Measurements from ENCODE around the gene GM2A.

GM2A gene

GRCh38 chr5:151262532-151262931, 9.5 kb downstream of the GM2A start:
- TF ChIP-seq CTCF (IDR thresholded peaks at IDR 0.05; ENCODE audit: insufficient read depth, low read length, poor library complexity, severe bottlenecking), result no peak
- Histone ChIP-seq H3K4me3 (replicated peaks; ENCODE audit: low read depth, low read length) (no peak overlapping the region), H3K36me3 (ENCODE audit: control insufficient read depth, insufficient read depth, low read length) (peaks cover 21% of the 10 kb centered on the region), H3K27me3 (replicated peaks; ENCODE audit: control insufficient read depth, insufficient read depth, low read length) (no peaks in the 10 kb centered on the region)
- DNase-seq (ENCODE audit: extremely low read depth, insufficient read length), result no peak

DNA sequence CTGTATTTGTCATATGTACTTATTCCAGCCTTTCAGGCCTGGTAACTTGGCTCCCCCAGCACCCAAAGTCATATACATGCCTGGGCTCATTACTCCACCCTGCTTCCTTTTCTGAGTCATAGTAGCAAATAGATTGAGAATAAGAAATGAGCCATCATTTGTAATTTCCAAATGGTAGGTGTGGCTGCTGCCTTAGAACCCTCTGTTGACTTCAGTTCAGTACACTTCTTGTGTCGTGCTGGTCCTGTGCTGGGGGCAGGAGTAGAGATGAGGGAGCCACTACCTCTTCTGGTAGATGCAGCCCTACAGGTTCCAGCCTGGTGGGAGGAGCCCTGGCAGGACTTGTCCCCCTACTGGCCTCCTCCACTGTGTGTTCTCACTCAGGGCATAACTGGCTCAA, 11.1 kb downstream of the GM2A start:
- H3K36me3 ChIP-seq (ENCODE audit: control insufficient read depth, insufficient read depth, low read length), result peaks cover 24% of the 10 kb centered on the region
- DNase-seq (ENCODE audit: extremely low read depth, insufficient read length), result no peak
- H3K4me3 ChIP-seq (replicated peaks; ENCODE audit: low read depth, low read length), result no peak overlapping the region
- H3K27me3 ChIP-seq (replicated peaks; ENCODE audit: control insufficient read depth, insufficient read depth, low read length), result no peaks in the 10 kb centered on the region
- no peak for TF ChIP-seq CTCF (IDR thresholded peaks at IDR 0.05; ENCODE audit: insufficient read depth, low read length, poor library complexity, severe bottlenecking)

- no peak for TF ChIP-seq CTCF (IDR thresholded peaks at IDR 0.05; ENCODE audit: insufficient read depth, low read length, poor library complexity, severe bottlenecking)
- DNase-seq (ENCODE audit: extremely low read depth, insufficient read length), result no peak
- H3K27me3 ChIP-seq (replicated peaks; ENCODE audit: control insufficient read depth, insufficient read depth, low read length), result no peaks in the 10 kb centered on the region
- H3K36me3 ChIP-seq (ENCODE audit: control insufficient read depth, insufficient read depth, low read length), result peaks cover 16% of the 10 kb centered on the region
- no peak overlapping the region for H3K4me3 ChIP-seq (replicated peaks; ENCODE audit: low read depth, low read length)
Observed at GRCh38 chr5:151267491-151268260, 14.7 kb downstream of the GM2A start.

DNA sequence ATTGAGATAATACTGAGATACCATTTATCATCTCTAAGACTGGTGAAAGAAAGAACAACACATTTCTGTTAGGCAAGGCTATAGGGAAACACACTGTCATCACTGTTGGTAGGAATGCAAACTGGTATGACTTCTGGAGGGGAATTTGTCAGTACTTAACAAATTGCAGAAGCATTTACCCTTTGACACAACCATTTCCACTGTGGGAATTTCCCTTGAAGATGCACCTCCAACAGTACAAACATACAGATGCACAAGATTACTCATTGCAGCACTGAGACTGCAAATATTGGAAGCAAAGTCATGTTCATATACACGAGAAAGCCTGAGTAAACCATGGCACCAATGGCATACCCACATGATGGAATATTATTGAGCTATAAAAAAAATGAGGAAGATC, 17.6 kb downstream of the GM2A start:
- no peak overlapping the region for H3K4me3 ChIP-seq (replicated peaks; ENCODE audit: low read depth, low read length)
- H3K27me3 ChIP-seq (replicated peaks; ENCODE audit: control insufficient read depth, insufficient read depth, low read length), result no peaks in the 10 kb centered on the region
- DNase-seq (ENCODE audit: extremely low read depth, insufficient read length), result peak; percentile 37
- TF ChIP-seq CTCF (IDR thresholded peaks at IDR 0.05; ENCODE audit: insufficient read depth, low read length, poor library complexity, severe bottlenecking), result no peak
- H3K36me3 ChIP-seq (ENCODE audit: control insufficient read depth, insufficient read depth, low read length), result peaks cover 11% of the 10 kb centered on the region

- H3K36me3 ChIP-seq (ENCODE audit: control insufficient read depth, insufficient read depth, low read length), result peaks cover 11% of the 10 kb centered on the region
- DNase-seq (ENCODE audit: extremely low read depth, insufficient read length), result no peak
- no peak for TF ChIP-seq CTCF (IDR thresholded peaks at IDR 0.05; ENCODE audit: insufficient read depth, low read length, poor library complexity, severe bottlenecking)
- H3K27me3 ChIP-seq (replicated peaks; ENCODE audit: control insufficient read depth, insufficient read depth, low read length), result no peaks in the 10 kb centered on the region
- H3K4me3 ChIP-seq (replicated peaks; ENCODE audit: low read depth, low read length), result no peak overlapping the region
Observed at GRCh38 chr5:151271336-151271735, 18.4 kb downstream of the GM2A start.

Data from GM06990 (cell line).